Muscle layer of colon (tissue), 2 donors: Measurements from ENCODE around the gene EPHA10.
"Not testable (repeated sequence)": the region's sequence is repeated elsewhere in the genome, so short reads cannot be mapped to it uniquely, and the experiment has no call there.

Experiments used
- H3K27ac ChIP-seq: one replicate; pipeline ENCODE4 v1.7.0; 2013; ENCODE audit warnings: low read depth, mild to moderate bottlenecking, low read length, moderate library complexity
- H3K27me3 ChIP-seq, 2 donors: one replicate each; pipeline ENCODE4 v1.7.0; 2013; ENCODE audit warnings: low read length in 2 of 2, mild to moderate bottlenecking in 2 of 2; ENCODE audit not compliant: insufficient read depth in 2 of 2, control insufficient read depth in 1 of 2
- H3K36me3 ChIP-seq: one replicate; pipeline ENCODE4 v1.7.0; 2013; ENCODE audit warnings: mild to moderate bottlenecking, low read length; ENCODE audit not compliant: insufficient read depth
- H3K4me1 ChIP-seq: one replicate; pipeline ENCODE4 v1.7.0; 2013; ENCODE audit warnings: mild to moderate bottlenecking, low read length; ENCODE audit not compliant: insufficient read depth
- H3K4me3 ChIP-seq, 2 donors: one replicate each; pipeline ENCODE4 v1.7.0; 2013; ENCODE audit warnings: low read length in 2 of 2, low read depth in 1 of 2, mild to moderate bottlenecking in 1 of 2, moderate library complexity in 1 of 2
- H3K9ac ChIP-seq: one replicate; pipeline ENCODE4 v1.7.0; 2013; ENCODE audit warnings: low read length
- H3K9me3 ChIP-seq: one replicate; pipeline ENCODE4 v1.7.0; 2013; ENCODE audit warnings: mild to moderate bottlenecking, low read length
- donor health status: abdominal sarcoma.
- donor health status: Adenocarcinoma of cecum.

The EPHA10 gene

DNA sequence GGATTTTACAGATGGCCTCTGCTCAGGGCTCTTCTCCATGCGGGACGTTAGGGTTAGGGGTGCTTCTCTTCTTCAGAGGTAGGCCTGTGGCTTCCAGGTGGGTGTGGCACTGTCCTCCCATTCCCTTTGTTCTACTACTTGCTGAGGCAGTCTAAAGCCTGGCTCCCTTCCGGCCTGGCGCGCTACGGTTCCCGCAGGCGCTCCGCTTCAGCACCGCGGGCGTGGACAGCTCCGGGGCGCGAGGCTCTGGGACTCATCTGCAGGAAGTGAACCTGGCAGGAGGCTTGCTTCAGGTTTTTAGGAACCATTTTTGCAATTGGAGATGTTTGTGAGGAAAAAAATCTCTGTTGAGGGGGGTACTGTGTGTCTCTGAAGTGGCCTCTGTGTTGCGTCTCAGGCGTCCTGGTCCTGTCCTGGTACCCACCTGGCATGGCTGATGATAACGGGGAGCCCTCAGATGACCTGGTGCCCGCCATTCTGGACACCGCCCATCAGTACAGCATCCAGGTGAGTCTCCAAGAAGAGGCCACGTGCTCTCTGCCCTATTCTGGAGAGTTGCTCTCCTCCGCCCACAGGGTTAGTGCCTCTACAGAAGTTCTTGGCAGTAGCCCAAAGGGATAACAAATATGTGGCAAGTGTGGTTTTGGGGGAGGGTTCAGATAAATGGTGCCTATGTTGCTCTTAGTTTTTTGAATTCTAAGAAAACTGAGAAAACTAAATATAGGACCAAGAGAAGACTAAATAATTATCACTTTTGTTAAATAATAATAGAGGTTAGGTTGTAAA is 30.6 kb upstream of the EPHA10 start:
- Histone ChIP-seq H3K27me3 (peaks cover 0 to 5% of the 10 kb centered on the region in 2 donors), H3K36me3 (peaks cover 11% of the 10 kb centered on the region), H3K27ac (no peak overlapping the region), H3K9me3 (no peaks in the 10 kb centered on the region), H3K4me3 (peak overlapping the region in 1 of 2 donors; percentile 31), H3K9ac (no peak overlapping the region), H3K4me1 (peaks cover 12% of the 10 kb centered on the region)

DNA sequence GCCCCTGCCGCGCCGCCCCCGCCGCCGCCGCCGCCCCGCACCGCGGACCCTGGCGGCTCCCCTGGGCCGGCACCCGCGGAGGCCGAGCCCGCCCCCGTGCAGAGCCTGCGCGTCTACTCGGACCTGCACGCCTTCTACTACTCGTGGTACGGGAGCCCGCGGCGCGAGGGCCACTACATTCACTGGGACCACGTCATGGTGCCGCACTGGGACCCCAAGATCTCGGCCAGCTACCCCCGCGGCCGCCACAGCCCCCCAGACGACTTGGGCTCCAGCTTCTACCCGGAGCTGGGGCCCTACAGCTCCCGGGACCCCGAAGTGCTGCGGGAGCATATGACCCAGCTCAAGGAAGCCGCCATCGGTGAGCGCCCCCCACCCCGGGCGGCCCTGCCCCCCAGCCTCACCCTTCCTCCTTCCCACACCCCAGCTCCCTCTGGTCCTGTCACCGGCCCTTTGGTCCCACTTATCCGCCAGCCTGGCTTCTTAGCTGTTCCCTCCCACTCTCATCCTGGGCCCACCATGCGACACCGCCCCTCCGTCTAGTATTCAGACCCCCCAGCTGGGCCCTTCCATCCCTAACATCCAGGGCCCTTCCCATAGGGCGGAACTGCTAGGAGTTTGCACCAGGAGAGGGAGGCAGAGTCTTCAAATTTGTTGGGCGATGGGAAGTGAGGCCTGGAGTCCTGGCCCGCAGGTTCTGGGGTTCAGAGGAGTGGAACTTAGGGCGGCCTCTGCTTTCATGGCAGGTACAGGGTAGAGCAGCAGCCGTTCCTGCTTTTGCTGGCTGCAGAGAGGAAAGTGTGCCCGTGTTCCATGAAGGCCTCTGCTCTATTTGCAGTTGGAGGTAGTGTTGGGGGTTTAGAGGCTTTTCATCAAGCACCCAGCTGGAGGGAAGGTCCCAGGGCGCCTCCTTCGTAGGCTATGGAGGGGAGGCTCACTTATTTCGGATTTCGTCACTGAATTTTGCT is 29.7 kb upstream of the EPHA10 start:
- H3K27me3 ChIP-seq = peaks cover 0 to 5% of the 10 kb centered on the region in 2 donors
- no peak overlapping the region for H3K27ac ChIP-seq
- H3K4me1 ChIP-seq = peaks cover 12% of the 10 kb centered on the region
- peaks cover 3% of the 10 kb centered on the region for H3K36me3 ChIP-seq
- H3K9me3 ChIP-seq = no peaks in the 10 kb centered on the region
- peak overlapping the region in 1 of 2 donors; percentile 31 for H3K4me3 ChIP-seq
- H3K9ac ChIP-seq = no peak overlapping the region

DNA sequence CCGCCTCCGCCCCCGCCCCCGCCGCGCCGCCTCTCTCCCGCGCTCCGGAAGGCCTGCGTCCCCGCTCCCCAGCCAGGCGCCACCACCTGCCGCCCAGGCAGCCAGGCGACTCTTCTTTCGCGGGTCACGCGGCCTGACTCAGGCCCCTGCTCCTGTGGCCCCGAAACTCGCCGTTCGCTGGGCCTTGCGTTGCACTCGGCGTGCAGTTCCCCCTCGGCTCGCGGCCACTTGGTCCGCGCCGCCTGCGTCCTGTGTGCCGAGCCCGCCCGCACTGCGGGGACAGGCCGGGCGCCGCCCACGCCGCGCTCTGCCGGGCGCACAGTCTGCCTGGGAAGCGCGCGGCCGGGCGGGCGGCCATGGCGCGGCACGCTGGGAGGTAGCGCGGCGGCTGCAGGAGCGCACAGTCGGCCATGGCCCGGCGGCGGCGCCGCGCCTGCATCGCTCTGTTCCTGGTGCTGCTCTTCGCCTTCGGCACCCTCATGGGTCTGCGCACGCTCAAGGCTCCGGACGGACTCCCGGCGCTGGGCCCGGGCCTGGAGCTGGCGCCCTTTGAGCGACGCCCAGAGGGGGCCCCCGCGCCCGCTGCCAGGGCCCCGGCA is 29.0 kb upstream of the EPHA10 start, which contains the start of gene MANEAL:
Gene MANEAL (plus strand): TSS at position 75 of the 599 bp plus-strand sequence. CDS start 336 bp downstream, at position 411.
- H3K4me1 ChIP-seq = peaks cover 12% of the 10 kb centered on the region
- no peak within 1 kb of the TSS for H3K27ac ChIP-seq
- no peaks in the 10 kb centered on the region for H3K36me3 ChIP-seq
- H3K9me3 ChIP-seq = no peaks in the 10 kb centered on the region
- no peak within 1 kb of the TSS for H3K9ac ChIP-seq
- H3K27me3 ChIP-seq = peaks cover 0 to 5% of the 10 kb centered on the region in 2 donors
- H3K4me3 ChIP-seq = peak within 1 kb of the TSS; percentile 20 to 31

DNA sequence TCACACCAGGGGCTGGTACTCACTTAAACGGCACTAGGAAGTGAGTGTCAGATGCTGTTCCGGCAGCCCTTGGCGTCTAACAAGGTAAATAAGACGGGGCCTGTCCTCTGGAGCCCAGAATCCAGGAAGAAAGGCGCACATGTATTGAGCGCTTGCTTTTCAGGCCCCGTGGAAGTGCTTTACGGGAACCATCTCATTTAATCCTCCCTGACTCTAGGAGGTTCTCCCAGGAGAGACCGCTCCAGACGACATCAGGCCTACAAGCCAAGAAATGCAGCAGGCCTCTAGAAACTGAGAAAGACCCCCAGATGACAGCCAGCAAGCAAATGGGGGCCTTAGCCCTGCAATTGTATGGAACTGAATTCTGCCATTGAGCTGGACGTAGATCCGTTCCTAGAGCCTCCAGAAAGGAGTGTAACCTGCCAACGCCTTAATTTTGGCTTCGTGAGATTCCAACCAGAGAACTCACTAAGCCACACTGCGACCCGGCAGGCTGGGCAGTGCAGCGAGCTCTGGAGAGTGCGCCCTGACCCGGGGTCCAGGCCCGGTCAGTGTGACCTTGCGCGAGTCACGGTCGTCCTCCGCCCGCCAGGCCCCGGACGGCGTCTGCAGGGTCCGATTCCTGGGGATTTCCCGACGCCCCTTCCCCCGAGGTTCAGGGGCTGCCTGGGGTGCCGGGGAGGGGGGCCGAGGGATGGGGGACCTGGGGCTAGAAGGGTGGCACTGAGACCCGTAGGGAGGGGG is 28.2 kb upstream of the EPHA10 start:
- Histone ChIP-seq H3K4me1 (peaks cover 12% of the 10 kb centered on the region), H3K27me3 (peaks cover 5 to 8% of the 10 kb centered on the region in 2 donors), H3K36me3 (no peaks in the 10 kb centered on the region), H3K27ac (no peak overlapping the region), H3K4me3 (no peak overlapping the region), H3K9ac (no peak overlapping the region), H3K9me3 (no peaks in the 10 kb centered on the region)

DNA sequence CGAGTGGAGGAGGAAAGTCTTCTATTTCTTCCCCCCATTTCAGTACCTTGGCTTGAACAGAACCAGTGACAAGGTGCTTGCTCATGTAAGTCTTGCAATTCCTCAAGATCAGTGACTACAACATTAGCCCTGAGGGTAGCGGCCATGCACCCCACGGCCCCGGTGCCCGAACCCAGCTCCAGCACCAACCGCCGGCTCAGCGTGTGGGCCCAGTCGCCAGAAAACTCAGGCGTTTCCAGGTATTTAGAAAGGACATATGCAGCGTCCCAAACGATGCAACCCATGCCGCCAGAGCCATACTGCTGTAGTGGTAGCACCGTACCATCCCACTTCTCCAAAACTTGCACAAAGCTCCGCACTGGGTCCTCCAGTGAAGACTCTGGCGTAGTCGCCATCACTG is 17.6 kb upstream of the EPHA10 start:
- Histone ChIP-seq H3K4me3 (no peak overlapping the region), H3K27ac (no peak overlapping the region), H3K9me3 (no peaks in the 10 kb centered on the region), H3K36me3 (no peaks in the 10 kb centered on the region), H3K4me1 (no peaks in the 10 kb centered on the region), H3K9ac (no peak overlapping the region), H3K27me3 (no peaks in the 10 kb centered on the region)

DNA sequence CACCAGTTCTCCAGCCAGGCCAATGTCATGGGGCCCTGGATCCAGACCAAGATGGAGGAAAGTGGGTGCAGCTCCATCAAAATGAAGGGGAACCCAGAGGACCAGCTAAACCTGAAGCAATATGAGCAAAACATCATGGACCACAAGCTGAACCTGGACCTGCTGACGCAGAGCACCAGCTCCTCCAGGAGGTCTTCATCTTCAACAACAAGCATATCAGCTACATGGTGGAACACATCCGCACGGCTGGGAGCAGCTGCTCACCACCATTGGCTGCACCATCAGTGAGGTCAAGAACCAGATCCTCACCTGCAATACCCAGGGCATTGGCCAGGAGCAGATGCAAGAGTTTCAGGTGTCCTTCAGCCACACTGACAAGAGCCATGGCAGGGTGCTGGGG is 13.7 kb upstream of the EPHA10 start:
- Histone ChIP-seq H3K4me3 (no peak overlapping the region), H3K27ac (no peak overlapping the region), H3K9me3 (no peaks in the 10 kb centered on the region), H3K27me3 (no peaks in the 10 kb centered on the region), H3K36me3 (no peaks in the 10 kb centered on the region), H3K9ac (no peak overlapping the region), H3K4me1 (no peaks in the 10 kb centered on the region)

DNA sequence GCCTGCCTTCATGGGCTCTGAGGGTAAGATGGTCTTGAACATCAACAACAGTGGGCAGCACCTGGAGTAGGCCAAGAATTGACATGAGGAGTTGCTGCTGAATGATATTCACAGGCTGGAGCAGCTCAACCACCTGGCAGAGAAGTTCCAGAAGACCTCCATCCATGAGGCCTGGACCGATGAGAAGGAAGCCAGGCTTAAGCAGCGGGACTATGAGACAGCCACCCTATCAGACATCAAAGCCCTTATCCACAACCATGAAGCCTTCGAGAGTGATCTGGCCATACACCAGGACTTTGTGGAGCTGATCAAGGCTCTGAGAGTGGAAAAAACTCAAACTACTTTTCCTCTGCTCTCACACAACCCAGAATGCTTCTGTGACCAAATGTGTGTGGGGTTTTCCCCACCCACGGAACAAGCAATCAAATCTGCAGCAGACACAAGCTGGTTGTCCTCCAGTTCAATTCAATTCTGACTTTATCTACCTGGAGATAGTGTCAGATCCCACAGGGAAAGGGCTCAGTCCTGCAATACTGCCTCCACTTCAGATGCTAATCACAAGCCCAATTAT is 12.1 kb upstream of the EPHA10 start:
- Histone ChIP-seq H3K9ac (no peak overlapping the region), H3K36me3 (no peaks in the 10 kb centered on the region), H3K27me3 (no peaks in the 10 kb centered on the region), H3K4me1 (no peaks in the 10 kb centered on the region), H3K4me3 (no peak overlapping the region), H3K9me3 (no peaks in the 10 kb centered on the region), H3K27ac (no peak overlapping the region)

DNA sequence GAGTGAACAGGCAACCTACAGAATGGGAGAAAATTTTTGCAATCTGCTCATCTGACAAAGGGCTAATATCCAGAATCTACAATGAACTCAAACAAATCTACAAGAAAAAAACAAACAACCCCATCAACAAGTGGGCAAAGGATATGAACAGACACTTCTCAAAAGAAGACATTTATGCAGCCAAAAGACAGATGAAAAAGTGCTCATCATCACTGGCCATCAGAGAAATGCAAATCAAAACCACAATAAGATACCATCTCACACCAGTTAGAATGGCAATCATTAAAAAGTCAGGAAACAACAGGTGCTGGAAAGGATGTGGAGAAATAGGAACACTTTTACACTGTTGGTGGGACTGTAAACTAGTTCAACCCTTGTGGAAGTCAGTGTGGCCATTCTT is 6.5 kb upstream of the EPHA10 start:
- H3K27me3 ChIP-seq, H3K4me3 ChIP-seq, H3K4me1 ChIP-seq: not testable (repeated sequence)

DNA sequence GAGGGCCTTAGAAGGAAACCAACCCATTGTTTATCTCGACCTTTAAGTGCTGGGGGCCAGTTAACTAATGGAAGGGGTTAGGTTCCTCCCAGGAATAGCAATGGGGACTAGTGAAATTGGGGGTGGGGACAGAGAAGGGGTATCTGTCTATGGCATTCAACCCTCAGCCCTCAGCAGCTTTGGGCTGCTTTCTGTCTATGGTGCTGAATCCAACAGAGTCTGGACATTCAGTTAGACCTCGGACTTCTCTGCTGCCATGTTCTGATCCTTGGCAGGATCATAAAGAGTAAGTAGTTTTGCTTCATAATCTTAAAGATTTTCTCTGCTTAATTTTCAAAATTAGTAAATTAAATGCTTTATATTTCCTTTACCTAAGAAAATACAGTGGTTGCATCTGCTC is 2.6 kb upstream of the EPHA10 start:
- Histone ChIP-seq H3K4me1 (no peaks in the 10 kb centered on the region), H3K27ac (no peak overlapping the region), H3K4me3 (no peak overlapping the region), H3K9ac (no peak overlapping the region), H3K27me3 (peaks cover 31 to 38% of the 10 kb centered on the region in 2 donors), H3K36me3 (no peaks in the 10 kb centered on the region), H3K9me3 (no peaks in the 10 kb centered on the region)

More for the DNA sequence above, 6.5 kb upstream of the EPHA10 start:
- H3K9ac ChIP-seq, H3K36me3 ChIP-seq, H3K27ac ChIP-seq, H3K9me3 ChIP-seq: not testable (repeated sequence)

DNA sequence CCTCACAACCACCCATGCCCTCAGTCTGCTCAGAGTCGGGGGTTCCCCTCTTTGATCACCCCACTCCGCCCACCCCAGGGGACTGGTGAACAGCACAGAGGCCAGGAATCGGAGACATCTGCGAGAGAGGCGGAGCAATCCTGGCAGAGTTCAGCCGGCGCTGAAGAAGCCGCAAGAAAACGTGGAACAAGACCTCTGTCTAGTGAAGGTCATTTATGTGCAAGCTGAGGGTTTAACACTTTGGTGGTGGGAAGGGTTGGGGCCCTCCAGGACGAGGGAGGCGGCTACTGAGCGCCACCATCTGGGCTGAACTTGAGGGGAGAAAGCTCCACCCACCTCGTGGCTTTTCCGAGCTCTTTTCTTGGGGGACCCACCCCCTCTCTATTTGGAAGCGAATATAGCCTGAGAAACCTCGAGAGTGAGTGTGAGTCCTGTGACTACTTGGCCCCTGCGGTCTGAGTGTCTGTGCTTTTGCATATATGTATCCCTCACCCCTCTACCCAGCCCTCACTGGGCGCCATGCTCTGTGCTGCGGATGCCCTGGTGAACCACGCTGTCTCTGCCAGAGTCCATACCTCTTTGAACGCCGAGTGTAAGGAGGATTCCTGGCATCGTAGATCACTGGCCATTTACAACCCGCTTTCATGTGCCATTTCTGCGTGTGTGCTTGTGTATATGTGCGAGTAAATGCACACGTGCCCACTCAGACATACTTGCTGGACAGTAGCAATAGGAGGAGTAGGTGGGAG is 1.2 kb upstream of the EPHA10 start:
- H3K9ac ChIP-seq = no peak overlapping the region
- H3K4me1 ChIP-seq = no peaks in the 10 kb centered on the region
- H3K9me3 ChIP-seq = no peaks in the 10 kb centered on the region
- no peaks in the 10 kb centered on the region for H3K36me3 ChIP-seq
- peaks cover 31 to 46% of the 10 kb centered on the region in 2 donors for H3K27me3 ChIP-seq
- no peak overlapping the region for H3K27ac ChIP-seq
- H3K4me3 ChIP-seq = no peak overlapping the region
